NCI-H2081 treated with DMSO at 0.1 percent for 48 hours (cell line): ENCODE data around the gene GMFB.
"Not testable (repeated sequence)": the region's sequence is repeated elsewhere in the genome, so short reads cannot be mapped to it uniquely, and the experiment has no call there.

Experiments used
- DNase-seq: peaks from one replicate; lab custom pipeline; 2025; lab: John Stamatoyannopoulos, UW

GMFB gene

DNA sequence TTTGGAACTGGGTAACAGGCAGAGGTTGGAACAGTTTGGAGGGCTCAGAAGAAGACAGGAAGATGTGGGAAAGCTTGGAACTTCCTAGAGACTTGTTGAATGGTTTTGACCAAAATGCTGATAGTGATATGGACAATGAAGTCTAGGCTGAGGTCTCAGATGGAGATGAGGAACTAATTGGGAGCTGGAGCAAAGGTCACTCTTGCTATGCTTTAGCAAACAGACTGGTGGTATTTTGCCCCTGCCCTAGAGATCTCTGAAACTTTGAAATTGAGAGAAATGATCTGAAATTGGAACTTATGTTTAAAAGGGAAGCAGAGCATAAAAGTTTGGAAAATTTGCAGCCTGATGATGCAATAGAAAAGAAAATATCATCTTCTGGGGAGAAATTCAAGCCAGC lies 30.2 kb downstream of the GMFB start:
- DNase-seq = not testable (repeated sequence)

DNA sequence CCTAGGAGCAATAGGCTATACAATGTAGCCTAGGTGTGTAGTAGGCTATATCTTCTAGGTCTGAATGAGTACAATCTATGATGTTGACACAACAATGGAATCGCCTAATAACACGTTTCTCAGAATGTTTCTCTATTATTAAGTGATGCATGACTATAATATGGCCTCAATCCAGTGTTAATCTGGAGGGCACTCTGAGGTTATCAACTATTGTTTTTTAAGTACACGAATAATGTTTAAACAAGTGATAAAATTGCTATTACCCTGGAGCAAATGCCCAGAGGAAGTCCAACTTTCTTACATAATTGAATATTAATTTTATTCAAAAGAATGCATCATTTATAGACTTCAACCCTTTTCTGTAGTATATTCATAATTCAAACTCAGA lies 31.2 kb downstream of the GMFB start:
- DNase-seq = no peak

DNA sequence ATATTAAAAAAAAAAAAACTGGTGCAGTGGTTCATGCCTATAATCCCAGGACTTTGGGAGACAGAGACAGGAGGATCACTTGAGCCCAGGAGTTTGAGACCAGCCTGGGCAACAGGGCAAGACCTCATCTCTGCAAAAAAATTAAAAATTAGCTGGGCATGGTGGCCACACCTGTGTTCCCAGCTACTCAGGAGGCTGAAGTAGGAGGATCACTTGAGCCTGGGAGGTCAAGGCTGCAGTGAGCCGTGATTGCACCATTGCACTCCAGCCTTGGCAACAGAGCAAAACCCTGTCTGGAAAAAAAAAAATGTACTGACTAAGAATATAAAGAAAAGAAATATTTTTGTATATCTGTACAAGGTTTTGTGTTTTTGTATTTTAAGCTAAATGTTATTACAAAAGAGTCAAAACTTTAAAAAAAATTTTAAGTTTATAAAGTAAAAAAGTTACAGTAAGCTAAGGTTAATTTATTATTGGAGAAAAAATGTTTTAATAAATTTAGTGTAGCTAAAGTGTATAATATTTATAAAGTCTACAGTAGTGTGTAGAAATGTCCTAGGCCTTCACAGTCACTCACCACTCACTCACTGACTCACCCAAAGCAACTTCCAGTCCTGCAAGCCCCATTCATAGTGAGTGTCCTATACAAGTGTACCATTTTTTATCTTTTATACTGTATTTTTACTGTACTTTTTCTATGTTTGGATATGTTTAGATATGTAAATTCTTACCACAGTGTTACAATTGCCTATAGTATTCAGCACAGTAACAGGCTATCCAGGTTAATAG lies 31.8 kb downstream of the GMFB start:
- DNase-seq = not testable (repeated sequence)

DNA sequence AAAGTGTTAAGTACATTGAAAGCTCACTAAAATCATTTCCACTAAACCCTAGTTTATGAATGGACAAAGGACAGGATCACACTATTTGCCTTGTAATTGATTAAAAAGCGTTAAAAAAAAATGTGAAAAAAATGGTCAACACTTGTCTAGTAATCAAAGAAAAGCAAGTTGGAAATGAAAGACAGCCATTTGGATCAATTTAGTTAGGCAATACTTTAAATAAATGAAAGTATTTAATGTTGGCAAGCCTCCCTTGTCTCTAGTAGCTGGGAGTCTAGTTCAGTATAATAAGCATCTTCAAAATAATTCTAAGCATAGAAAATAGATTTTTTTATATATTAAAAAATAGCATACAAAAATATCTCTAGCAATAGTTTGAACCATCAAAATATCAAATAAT lies 33.4 kb downstream of the GMFB start:
- DNase-seq = no peak

DNA sequence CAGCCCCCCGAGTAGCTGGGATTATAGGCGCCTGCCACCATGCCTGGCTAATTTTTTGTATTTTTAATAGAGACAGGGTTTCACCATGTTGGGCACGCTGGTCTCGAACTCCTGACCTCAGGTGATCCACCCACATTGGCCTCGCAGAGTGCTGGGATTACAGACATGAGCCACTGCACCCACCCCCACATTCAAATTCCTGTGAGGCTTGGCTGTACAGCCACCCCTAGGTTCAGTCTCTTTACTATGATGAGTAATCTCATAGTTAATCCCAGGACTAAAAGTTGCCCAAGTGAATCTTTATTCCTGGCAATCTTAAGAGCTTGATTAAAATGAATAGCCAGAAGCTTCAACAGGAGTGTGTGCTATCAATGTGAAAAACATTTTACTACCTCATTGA lies 34.8 kb downstream of the GMFB start:
- DNase-seq = not testable (repeated sequence)

DNA sequence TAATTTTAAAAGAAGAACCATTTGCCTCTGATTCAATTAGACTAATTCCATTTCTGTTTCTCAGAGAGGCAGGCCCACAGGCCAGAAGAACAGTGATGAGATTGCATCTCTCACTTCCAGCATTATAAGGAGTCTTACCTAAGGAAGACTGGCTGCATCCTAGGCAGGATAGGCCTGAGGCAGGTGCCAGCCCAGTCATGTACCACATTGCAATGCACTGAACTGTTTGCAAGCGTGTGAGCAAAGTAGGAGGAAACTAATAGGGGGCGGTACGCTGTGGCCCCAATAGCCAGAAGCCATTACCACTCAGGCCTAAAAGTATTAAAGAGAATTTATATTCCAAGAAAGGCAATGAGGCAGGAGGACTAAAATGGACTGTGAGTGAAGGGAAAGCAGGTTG lies 35.5 kb downstream of the GMFB start:
- DNase-seq = no peak

DNA sequence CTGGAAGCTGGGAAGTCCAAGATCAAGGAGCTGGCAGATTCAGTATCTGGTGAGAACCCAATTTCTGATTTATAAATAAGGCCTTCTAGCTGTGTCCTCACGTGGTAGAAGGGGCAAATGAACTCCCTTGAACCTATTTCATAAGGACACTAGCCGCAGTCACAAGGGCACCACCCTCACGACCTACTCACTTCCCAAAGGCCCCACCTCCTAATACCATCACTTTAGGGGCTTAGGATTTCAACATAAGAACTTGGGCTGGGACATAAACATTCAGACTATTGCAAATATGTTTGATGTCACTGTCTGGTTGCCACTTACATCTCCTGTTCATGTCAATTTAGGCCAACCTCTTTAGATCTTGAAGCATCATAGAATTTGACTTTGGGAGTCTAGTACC lies 36.8 kb downstream of the GMFB start:
- no peak for DNase-seq

DNA sequence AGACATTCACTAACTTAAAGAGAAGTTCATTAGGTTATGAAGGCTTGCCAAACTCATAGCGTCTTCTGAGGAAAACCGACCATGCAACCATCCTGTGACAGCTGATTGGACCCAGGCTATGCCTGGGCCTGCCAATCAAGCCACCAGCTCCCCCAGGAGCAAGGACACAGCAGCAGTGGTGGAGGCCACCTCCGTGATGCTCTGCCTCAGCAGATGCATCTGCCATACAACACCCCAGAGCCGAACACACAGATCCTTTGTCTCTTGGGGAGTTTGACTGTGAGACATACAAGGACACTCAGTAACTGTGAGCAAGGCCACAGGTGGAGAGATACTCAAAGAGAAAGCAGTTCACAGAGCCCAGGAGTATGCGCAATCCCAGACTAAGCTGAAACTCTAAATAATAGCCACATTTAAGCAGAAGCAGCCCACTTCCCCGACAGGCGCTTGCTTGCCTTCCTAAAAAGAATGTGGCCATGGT lies 37.6 kb downstream of the GMFB start:
- no peak for DNase-seq

DNA sequence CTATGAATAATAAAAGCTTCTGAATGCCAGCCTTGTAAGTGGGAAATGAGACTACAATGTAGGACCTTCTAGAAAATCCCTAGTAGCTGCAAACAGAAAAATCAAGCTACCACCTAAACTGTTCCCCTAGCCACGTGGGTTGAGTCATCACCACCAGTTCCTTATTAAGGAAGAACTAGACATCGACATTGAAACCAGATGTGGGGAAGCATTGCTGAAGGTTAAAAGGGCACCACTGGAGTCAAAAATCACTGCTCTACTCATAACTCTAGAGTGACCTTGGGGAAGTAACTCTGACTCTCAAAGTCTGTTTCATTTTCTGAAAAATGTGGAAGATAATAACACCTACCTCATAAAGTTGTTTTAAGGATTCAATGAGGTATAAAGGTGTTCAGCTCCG lies 38.2 kb downstream of the GMFB start:
- no peak for DNase-seq

DNA sequence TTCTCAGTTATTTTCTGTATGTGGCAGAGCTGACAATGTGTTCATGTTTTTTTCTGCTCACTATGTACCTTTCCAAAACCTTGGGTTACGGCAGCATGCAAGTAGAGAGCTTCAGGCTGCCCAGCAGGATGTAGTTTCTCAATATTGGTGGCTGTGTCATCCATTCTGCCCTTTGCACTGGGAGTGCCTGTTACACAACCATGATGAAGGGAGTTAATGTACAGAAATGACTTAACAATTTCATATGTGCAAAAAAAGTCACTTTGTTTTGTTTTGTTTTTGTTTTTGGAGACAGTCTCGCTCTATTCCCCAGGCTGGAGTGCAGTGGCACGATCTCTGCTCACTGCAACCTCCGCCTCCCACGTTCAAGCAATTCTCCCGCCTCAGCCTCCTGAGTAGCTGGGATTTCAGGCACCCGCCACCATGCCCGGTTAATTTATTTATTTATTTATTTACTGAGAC lies 41.5 kb downstream of the GMFB start:
- no peak for DNase-seq

DNA sequence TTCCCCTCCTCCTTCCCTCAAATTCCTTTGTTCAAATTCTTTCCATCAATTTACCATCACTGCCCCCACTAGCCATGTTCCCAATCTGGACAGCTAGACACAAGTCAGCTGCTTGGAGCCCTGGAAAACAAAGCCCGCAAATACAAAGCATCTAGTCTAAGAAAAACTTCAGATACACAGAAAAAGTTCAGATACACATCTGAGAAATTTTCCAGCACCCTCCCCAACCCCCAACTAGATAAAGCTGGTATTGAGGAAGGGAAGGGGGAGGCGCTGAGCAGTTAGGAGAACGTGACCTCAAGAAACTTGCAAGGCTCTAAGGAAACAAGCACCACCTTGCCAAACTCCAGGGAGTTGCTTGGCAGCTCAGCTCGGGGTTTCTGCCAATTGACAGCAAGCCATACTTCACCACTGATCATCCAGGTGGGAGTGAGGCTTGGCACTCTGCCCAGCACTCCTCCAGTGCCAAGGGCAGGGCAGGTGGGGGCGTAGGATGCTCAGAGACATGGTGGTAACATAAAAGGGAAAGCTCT lies 42.6 kb downstream of the GMFB start:
- DNase-seq = peak; percentile 33

DNA sequence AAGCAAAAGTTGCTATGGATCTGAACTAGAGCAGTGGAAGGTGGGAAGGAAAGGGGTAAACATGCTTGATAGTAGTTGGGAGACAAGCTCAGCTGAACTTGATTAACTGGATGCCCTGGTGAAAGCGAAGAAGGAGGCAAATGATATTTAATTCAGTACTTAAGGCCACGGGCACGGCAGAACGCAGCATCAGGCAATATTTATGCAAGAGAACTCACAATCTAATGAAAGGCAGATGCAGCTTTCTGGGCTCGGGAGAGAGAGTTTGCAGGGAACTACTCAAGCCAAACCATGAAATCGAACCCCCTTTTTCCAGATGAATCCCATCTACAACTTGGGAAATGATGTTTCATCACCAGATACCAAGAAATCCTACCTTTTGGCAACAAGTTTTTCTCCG lies 44.1 kb downstream of the GMFB start:
- no peak for DNase-seq

DNA sequence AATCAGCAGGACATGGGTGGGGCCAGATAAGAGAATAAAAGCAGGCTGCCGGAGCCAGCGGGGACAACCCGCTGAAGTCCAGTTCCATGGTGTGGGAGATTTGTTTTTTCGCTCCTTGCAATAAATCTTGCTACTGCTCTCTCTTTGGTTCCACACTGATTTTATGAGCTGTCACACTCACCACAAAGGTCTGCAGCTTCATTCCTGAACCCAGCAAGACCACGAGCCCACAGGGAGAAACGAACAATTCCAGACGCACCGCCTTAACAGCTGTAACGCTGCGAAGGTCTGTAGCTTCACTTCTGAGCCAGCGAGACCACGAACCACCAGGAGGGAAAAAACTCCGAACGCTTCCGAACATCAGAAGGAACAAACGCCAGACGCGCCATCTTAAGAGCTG lies 44.8 kb downstream of the GMFB start:
- no peak for DNase-seq

DNA sequence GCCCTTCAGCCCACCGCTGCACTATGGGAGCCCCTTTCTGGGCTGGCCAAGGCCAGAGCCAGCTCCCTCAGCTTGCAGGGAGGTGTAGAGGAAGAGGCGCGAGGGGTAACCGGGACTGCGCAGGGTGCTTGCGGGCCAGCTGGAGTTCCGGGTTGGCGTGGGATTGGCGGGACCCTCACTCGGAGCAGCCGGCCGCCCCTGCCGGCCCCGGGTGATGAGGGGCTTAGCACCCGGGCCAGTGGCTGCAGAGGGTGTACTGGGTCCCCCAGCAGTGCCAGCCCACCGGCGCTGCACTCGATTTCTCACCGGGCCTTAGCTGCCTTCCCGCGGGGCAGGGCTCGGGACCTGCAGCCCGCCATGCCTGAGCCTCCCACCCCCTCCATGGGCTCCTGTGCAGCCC lies 45.8 kb downstream of the GMFB start:
- not testable (repeated sequence) for DNase-seq

DNA sequence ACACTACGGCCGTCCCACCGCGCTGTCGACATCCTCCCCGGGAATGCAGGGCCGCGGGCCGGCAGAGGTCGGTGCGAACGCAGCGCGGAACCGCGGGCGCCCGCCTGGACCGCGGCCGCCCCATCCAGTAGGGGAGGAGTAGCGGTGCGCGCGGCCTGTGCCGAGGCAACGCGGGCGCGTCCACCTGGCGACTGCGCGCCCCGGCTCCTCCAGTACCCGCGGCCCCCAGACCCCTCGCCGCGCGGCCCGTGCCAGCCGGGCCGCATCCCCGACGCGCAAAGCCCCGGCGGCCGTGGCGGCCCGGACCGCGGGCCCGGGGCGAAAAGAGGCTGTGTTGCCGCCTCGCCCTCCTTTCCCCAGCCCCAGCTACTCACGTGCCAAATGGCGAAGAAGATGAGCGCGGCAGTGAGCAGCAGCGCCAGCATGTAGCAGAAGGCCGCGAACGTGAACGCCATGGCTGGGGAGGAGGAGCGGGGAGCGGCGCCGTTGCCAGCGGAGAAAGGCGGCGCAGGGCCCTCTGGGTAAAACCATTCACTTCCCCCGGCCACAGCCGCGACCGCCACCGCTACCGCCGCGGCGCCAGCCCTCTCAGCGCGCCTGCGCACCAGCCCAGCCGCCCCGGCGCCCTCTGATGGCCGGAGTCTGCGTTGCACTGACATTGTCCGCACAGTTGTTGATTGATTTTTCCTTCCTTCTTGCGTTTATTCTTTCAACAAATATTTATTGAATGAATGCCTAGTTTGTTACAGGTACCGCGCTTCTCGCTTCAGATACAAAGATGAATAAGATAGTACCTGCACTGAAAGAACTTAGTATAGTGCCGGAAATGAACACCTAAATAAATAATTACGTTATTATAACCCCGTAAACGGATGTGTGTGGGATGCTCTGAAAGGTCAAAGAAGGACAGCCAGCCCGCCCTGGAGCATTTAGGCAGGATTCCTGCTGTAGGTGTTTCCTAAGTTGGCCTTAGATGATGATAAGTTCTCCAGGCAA lies 47.6 kb downstream of the GMFB start, which contains the start of gene CNIH1:
TSS of gene CNIH1 (minus strand) at position 502 of the 996 bp plus-strand sequence. CDS start at position 455, 47 bp downstream.
- DNase-seq = peak; percentile 67

DNA sequence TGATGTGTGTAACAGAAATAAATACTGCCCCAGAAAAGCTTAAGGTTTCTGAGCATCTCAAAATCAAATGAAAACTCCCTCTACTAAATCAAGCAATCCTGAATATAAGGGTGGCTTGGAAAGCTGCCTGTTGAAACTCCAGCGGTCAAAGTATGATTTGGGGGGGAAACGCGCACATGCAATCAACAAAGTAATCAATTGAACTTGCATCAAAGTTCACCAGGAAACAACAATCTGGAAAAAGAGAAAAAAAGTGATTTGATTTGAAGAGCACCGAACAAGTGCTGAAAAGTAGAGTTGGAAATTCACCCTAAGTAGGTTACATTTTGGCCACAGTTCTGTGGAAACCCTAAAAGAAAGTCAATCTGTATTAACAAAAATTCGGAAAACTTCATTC lies 48.3 kb downstream of the GMFB start:
- DNase-seq = no peak

DNA sequence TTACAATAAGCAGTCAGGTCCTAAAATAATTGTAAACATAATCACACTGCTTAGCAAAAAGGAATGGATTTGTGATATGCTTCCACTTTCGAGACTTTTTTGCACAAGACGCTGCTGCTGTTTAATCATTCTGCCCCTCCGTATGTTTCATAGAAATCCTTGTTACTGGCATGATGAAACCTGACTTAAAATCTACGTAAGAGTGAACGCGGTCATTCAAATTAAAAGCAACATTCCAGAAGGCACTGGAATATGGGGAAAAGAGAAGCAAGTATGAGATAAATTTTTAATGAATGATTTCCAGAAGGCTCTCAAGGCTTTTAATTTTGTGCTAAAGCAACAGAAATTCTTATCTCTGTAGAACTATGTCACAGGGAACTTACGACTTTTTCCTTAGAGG lies 48.7 kb downstream of the GMFB start:
- no peak for DNase-seq

DNA sequence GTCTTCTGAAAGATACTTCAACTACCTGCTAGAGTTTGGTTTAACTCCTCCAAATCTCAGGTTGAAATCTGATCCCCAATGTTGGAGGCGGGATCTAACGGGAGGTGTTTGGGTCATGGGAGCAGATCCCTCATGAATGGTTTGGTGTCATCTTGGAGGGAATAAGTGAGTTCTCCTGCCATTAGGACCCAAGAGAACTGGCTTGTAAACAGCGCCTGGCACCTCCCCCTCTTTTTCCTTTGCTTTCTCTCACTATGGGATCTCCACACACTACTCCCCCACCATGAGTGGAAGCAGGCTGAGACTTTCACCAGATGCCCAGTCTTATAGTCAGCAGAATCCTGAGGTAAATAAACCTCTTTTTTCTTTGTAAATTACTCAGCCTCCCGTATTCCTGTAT lies 50.1 kb downstream of the GMFB start:
- no peak for DNase-seq

DNA sequence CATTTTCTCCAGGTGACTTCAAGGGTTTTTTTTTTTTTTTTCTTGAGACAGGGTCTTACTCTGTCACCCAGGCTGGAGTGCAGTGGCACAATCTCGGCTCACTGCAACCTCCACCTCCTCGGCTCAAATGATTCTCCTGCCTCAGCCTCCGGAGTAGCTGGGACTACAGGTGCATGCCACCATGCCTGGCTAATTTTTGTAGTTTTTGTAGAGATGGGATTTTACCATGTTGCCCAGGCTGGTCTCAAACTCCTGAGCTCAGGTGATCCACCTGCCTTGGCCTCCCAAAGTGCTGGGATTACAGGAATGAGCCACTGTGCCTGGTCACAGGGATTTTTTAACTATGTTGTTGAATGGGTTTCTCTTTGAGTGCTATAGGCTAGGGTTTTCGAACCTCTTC lies 50.8 kb downstream of the GMFB start:
- DNase-seq = not testable (repeated sequence)

DNA sequence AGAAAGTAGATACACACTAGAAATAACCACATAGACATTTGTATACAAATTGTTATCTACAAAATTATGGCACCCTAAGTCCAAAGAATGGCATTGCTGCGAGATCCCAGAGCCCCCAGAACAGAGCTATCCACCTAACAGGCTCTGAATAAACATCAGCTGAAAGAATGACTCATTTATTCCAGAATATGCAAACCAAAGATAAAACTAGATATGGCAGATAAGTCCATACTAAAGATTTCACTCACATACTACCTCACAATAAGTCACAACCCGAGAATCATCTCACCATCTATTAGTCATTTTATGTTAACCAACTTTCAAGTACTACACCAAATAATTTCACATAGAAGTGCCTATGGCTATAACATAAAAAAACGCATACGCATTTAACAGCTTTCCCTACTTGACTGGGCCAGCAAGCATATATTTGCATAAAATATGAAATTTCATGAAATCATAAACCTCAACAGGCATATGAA lies 53.2 kb downstream of the GMFB start:
- DNase-seq = no peak

DNA sequence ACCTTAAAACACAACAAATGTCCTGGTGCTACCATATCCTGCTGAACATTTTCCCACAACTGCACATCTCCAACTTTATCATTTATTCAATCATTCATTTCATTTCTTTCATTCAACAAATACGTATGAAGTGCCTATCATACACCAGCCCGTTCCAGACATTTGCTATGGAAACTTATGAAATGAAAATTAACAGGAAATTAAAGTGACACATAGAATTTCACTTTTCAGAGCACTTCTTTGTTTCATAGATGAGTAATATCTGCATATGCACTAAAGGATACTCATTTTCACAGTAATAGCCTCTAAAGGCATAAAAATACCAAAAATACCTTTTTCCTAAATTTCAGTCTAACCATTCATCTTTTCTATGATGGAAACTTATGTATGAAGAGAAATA lies 60.3 kb downstream of the GMFB start:
- DNase-seq = no peak

DNA sequence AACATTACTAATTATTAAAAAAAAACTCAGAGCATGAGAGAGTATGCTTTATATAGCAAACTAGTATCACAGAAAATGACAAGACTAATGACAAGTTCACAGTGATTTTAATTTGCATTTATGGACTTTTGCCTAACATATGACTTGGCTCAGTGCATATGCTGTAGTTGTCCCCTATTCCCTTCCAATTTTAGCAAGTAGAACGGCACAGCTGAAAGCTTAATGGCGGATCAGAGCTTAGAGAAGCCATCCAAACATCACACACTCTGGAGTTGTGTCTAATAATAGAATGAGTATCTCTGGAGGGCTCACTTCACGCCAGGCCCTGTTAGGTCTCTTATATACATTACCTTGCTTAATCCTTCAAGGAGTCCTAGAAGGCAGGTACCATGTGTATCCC lies 60.9 kb downstream of the GMFB start:
- no peak for DNase-seq
